Measurements from ENCODE around the gene ZNF330. TPM values are rescaled to one million over a fixed set of nuclear protein-coding genes. Genes with fewer than 3 reads are reported as not detected.

ZNF330 gene
- total RNA-seq, 6 experiments from 2014 or later, result 11.8 to 33.5 (median 26.0) TPM

- DNase-seq, result no peak
- no peak overlapping the region for H3K27ac ChIP-seq
- TF ChIP-seq, protein P1, sequence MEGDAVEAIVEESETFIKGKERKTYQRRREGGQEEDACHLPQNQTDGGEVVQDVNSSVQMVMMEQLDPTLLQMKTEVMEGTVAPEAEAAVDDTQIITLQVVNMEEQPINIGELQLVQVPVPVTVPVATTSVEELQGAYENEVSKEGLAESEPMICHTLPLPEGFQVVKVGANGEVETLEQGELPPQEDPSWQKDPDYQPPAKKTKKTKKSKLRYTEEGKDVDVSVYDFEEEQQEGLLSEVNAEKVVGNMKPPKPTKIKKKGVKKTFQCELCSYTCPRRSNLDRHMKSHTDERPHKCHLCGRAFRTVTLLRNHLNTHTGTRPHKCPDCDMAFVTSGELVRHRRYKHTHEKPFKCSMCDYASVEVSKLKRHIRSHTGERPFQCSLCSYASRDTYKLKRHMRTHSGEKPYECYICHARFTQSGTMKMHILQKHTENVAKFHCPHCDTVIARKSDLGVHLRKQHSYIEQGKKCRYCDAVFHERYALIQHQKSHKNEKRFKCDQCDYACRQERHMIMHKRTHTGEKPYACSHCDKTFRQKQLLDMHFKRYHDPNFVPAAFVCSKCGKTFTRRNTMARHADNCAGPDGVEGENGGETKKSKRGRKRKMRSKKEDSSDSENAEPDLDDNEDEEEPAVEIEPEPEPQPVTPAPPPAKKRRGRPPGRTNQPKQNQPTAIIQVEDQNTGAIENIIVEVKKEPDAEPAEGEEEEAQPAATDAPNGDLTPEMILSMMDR (IDR thresholded peaks at IDR 0.05), result no peak
- TF ChIP-seq POLR2A (IDR thresholded peaks at IDR 0.05), result no peak
- 67% methylated on average over 1 of the region's 2 CpGs for WGBS (ENCODE audit: insufficient coverage, low coverage, low lambda C conversion rate, missing lambda C conversion rate)
- no peaks in the 10 kb centered on the region for H3K27me3 ChIP-seq
- ATAC-seq, result no peak
- H3K4me1 ChIP-seq, result no peaks in the 10 kb centered on the region
- H3K4me3 ChIP-seq, result no peak overlapping the region
- H3K9me3 ChIP-seq, result no peaks in the 10 kb centered on the region
- no peaks in the 10 kb centered on the region for H3K36me3 ChIP-seq
- intact Hi-C loops (cut with DNase I), result no loop called here
Observed at GRCh38 chr4:141255016-141255415, 34.3 kb downstream of the ZNF330 start.

- ATAC-seq (no peak), DNase-seq (no peak)
- H3K36me3 ChIP-seq, result no peaks in the 10 kb centered on the region
- H3K9me3 ChIP-seq, result no peaks in the 10 kb centered on the region
- no peaks in the 10 kb centered on the region for H3K27me3 ChIP-seq
- H3K4me1 ChIP-seq, result no peaks in the 10 kb centered on the region
- intact Hi-C loops (cut with DNase I), result no loop called here
- TF ChIP-seq, protein P1 (IDR thresholded peaks at IDR 0.05), result no peak
- TF ChIP-seq POLR2A (IDR thresholded peaks at IDR 0.05), result no peak
- H3K27ac ChIP-seq, result no peak overlapping the region
- H3K4me3 ChIP-seq, result no peak overlapping the region
Observed at GRCh38 chr4:141258558-141258957, 37.9 kb downstream of the ZNF330 start.

DNA sequence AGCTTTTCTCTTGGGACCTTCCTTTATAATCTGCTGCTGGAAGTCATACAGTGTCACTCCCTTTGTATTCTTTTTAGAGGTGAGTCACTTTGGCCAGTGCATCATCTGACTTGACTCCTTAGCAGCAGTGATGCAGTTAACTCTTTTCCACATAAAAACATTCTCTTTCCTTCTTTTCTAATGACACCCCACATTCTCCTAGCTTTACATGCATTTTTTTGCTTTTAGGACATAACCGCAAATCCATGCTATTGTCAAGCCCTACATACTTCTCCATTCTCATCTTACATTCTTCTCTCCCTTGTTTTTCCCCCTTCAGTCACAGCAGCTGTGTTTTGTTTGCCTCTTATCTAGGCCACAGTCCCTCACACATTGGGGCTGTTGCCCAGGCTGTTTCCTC, 55.1 kb downstream of the ZNF330 start:
- no peak for TF ChIP-seq POLR2A (IDR thresholded peaks at IDR 0.05)
- TF ChIP-seq, protein P1 (IDR thresholded peaks at IDR 0.05), result no peak
- ATAC-seq (no peak), DNase-seq (no peak)
- H3K27me3 ChIP-seq, result no peaks in the 10 kb centered on the region
- intact Hi-C loops (cut with DNase I), result no loop called here
- WGBS (ENCODE audit: insufficient coverage, low coverage, low lambda C conversion rate, missing lambda C conversion rate), result 25% methylated on average over 1 of the region's 1 CpG
- H3K4me1 ChIP-seq, result no peaks in the 10 kb centered on the region
- no peaks in the 10 kb centered on the region for H3K36me3 ChIP-seq
- H3K9me3 ChIP-seq, result no peaks in the 10 kb centered on the region
- H3K4me3 ChIP-seq, result no peak overlapping the region
- no peak overlapping the region for H3K27ac ChIP-seq

- H3K4me1 ChIP-seq, result no peaks in the 10 kb centered on the region
- intact Hi-C loops (cut with DNase I), result no loop called here
- no peaks in the 10 kb centered on the region for H3K27me3 ChIP-seq
- 86% methylated on average over 2 of the region's 2 CpGs for WGBS (ENCODE audit: insufficient coverage, low coverage, low lambda C conversion rate, missing lambda C conversion rate)
- no peak for ATAC-seq
- DNase-seq, result no peak
- H3K9me3 ChIP-seq, result no peaks in the 10 kb centered on the region
- TF ChIP-seq POLR2A (IDR thresholded peaks at IDR 0.05), result no peak
- TF ChIP-seq, protein P1 (IDR thresholded peaks at IDR 0.05), result no peak
- no peak overlapping the region for H3K4me3 ChIP-seq
- no peak overlapping the region for H3K27ac ChIP-seq
- H3K36me3 ChIP-seq, result no peaks in the 10 kb centered on the region
Observed at GRCh38 chr4:141283152-141283551, 62.5 kb downstream of the ZNF330 start.

- DNase-seq, result no peak
- no peaks in the 10 kb centered on the region for H3K9me3 ChIP-seq
- H3K4me3 ChIP-seq, result no peak overlapping the region
- no peaks in the 10 kb centered on the region for H3K4me1 ChIP-seq
- intact Hi-C loops (cut with DNase I), result no loop called here
- ATAC-seq, result no peak
- no peak for TF ChIP-seq POLR2A (IDR thresholded peaks at IDR 0.05)
- TF ChIP-seq, protein P1 (IDR thresholded peaks at IDR 0.05), result no peak
- no peaks in the 10 kb centered on the region for H3K36me3 ChIP-seq
- no peaks in the 10 kb centered on the region for H3K27me3 ChIP-seq
- no peak overlapping the region for H3K27ac ChIP-seq
- 71% methylated on average over 2 of the region's 2 CpGs for WGBS (ENCODE audit: insufficient coverage, low coverage, low lambda C conversion rate, missing lambda C conversion rate)
Observed at GRCh38 chr4:141283563-141283962, 62.9 kb downstream of the ZNF330 start.

All from right lobe of liver (tissue), 6 donors.